Effector CD8-positive, alpha-beta T cell (primary cell): Measurements from ENCODE around the gene BABAM2.

ENCODE experiments used
- DNase-seq: peaks from one replicate; lab custom pipeline; 2025; lab: John Stamatoyannopoulos, UW

The BABAM2 gene

GRCh38 chr2:28281739-28282138, 391.2 kb downstream of the BABAM2 start:
- no peak for DNase-seq

DNA sequence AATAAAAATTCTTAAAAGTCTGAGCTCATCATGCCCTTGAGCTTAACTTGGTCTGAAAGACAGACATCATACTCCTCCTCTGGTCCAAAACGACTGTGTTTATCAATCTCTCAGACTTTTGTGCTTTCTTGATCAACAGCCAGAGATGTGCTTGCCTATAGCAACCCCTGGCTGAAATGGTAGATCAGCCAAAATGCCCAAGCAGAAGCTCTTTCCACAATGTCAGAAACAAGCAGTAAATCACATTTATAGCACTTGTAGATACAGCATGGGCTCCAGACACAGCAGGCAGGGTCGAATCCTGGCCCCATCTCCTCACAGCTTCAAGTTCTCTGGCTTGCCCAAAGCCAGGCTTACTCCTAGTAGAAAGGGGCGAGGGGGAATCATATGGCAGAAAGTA, 391.7 kb downstream of the BABAM2 start:
- DNase-seq = no peak

DNA sequence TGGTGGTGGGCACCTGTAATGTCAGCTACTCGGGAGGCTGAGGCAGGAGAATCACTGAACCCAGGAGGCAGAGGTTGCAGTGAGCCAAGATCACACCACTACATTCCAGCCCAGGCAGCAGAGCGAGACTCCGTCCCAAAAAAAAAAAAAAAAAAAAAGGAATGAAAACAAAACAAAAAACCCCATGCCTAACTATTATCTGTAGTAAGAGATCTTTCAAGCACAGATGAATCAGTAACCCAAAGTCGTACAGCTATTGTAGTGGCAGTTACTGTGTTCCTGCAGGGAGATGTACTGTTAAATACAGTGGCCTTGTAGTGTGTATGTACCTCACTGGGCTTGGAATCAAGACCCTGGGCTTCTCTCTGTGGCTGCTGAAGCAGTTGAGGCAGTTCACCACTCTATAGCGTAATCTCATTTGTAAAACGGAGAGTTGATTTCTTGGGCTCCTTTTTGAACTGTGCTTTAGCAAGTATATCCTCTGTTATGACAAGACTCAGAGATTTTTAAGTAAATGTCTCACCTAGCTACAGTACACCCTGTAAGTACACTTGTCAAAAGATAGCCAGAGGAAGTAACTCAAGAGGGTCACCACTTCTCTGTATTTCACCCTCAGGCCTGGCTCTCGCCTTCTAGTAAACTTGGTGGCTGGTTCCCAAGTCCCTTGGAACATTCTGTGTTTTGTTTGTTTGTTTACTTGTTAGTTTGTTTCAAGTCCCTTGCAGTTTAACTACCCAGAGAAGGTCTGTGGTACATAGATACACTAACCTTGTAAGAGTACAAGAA, 392.5 kb downstream of the BABAM2 start:
- no peak for DNase-seq

GRCh38 chr2:28283861-28284260, 393.3 kb downstream of the BABAM2 start:
- no peak for DNase-seq

DNA sequence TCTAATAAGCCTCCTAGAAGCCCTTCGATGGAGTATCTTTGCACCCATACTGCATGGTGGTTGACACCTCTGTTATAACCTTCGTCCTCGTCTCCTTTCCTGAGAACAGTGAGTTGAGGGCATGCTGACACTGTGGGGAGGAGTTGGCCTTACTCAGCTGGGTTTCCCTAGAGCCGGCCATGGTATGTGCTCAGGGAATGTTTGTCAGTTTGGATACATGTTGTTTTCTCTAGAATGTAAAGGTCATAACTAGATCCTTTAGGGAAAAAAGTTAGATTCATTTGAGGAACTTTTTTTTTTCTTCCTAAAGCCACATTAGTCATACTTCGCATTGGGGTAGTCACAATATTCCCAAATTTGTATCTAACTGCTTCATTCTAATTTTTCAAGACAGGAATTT, 396.1 kb downstream of the BABAM2 start:
- DNase-seq = no peak

- no peak for DNase-seq
Measured at GRCh38 chr2:28287256-28287915, 396.9 kb downstream of the BABAM2 start.

GRCh38 chr2:28288620-28289019, 398.1 kb downstream of the BABAM2 start:
- no peak for DNase-seq

- DNase-seq = no peak
Measured at GRCh38 chr2:28291811-28292440, 401.4 kb downstream of the BABAM2 start.

DNA sequence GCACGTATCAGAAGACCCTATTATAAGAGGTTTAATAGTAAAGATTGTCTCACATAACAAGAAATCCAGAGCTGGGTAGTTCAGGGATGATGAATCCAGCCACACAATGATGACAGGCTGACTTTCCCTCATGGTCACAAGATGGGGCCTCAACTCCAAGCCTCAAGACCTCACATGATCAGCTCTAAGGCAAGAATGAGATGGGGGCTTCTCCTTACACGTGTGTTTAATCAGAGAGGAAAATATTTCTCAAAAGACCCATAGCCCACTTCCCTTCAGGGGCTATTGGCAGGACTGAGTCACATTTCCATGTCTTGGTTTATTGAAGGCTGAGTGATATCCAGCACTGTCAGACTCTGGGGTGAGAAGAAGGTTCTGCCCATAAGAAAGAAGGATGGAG, 402.0 kb downstream of the BABAM2 start:
- no peak for DNase-seq

DNA sequence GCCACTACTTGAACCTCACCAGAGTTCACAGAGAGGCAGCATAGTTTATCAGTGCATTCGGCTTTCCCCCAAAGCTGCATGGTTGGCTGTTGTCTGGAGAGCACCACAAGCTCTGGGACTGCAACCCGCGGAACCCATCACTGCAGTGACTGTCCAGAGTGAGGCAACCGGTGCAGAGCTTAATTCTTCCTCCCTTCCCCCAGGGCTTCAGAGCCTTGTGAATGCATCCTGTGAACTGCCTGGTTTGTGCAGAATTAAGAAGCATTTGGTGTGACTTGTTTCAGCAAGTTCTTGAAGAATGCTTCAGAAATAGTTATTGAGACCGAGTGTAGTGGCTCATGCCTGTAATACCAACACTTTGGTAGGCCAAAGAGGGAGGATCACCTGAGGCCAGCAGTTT, 402.9 kb downstream of the BABAM2 start:
- DNase-seq = no peak

DNA sequence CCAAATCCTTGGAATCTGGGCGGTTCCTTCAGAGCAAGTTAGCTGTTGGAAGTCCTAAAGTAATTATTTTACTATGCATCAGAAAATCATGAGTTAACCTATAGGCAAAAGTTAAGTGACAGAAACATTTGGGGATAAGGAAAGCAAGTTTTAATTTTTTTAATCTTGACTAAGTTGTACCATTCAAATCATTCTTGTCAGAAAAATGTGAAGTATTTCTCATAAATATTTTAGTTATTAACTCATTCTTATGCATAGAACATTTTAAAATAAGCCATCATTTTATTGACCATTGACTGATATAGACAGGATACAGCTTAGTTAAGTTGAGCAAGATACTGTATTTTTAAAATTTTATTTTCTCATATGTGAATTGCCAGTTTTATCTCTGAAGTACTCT, 403.9 kb downstream of the BABAM2 start:
- DNase-seq = no peak

DNA sequence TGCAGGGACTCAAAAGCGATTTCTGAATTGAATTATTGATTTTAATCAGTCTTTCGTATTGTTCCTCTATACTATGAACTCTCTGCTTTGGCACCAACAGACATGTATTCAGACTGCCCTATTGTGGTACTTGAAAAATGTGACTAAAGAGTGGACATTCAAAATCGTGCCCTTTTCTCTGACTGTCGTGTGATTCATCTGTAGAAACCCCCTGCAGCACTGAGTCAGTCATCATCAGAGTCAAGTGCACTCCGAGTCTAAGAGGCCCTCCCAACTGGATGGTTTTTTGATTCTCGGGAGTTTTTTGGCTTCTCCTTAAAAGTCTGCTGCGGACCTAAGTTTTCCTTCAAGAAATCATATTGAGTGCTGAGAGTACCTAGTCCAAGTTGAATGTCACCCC, 405.7 kb downstream of the BABAM2 start:
- DNase-seq = no peak

DNA sequence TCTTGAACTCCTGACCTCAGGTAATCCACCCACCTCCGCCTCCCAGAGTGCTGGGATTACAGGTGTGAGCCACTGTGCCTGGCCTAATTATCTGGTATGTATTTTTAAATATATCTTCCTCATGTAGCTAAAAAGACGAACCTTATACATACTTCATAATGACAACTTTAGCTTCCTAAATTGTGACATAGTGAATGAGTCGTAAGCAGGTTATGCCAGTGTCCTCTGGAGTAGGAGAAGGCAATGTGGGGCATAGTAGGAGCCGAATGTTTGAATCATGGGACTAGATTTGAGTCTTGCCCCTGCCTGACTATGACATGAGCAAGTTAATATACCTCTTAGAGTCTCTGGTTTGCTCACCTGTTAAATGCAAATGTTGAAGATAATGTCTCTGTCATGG, 406.4 kb downstream of the BABAM2 start:
- DNase-seq = no peak

DNA sequence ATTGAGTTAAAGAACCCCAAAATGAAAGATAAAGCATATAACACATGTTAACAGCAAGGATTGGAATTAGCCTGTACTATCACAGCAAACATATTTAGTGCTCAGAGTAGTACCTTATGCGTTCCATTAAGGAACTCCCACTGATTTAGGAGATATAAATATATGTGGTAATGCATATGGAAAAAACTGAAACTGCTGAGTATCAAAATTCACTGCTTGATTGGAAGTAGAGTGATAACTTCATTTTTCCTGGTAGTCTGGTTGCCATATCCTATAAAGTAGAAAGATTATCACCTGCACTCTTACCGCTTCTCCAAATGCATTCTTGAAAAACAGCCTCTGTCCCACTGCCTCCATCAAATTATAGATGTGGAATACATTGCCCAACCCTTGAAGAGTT, 407.0 kb downstream of the BABAM2 start:
- DNase-seq = no peak

DNA sequence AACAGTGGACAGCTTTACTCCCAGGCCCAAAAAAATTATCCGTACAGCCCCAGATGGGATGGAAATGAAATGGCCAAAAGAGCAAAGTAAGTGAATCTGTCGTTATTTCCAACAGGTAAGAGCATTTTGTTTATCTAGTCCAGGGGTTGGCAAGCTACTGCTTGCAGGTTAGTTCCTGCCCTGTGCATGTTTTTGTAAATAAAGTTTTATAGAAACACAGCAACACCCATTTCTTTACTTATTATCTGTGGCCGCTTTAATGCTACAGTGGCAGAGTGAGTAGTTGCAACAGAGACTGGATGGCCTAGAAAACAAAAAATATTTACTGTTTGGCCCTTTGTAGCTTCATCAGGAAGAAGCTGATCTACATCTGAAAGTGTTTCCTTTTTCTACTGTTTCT, 407.9 kb downstream of the BABAM2 start:
- DNase-seq = no peak

DNA sequence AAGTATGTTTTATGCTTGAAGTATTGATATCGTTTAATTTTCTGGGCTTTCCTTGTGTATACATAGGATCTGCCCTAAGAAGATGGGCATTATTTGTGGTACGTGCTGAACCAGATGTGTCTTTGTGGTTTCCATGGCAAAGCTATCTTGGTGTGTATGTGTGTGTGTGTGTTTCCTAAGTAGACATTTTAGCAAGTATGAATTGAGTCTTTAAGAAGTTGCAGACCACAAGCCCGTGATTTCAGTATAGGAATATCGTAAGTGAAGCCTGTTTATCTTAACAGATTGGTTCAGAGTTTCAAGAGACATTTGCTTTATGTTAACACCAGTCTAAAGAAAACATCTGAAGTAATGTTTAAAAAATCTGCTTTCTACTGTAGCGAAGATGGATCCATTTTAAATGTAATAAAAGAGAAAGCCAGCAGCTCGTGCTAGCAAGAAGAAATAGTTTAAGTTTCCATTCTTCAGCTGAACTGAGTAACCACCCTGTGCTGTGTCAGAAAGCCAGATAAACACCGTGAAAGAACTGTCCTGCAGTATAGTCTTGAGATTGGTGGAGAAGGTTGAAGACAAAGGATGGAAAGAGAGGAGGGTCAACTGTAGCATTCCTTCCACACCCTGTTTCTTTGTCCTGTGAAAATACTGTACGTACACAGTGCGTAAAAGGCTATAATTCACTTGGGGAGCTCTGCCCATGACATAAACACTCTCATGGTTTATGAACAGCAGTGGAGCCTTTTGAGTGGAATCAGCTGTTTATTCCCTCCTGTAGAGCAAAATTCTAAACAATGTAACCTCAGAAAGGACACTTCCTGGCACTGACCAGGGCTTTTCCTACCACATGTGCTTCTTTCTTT, 410.2 kb downstream of the BABAM2 start:
- DNase-seq = no peak

DNA sequence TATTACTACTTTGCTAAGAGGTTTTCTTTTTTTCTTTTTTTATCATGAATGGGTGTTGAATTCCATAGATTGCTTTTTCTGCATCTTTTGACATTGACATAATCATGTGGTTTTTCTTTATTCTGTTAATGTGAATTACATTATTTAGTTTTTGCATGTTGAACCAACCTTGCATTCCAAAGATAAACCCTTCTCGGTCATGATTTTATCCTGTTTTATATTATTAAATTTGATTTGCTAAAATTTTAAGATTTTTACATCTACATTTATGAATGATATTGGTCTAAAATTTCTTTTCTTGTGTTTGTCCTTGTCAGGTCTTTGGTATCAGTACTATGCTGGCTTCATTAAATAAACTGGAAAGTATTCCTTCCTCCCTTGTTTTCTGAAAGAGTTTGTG, 414.7 kb downstream of the BABAM2 start:
- no peak for DNase-seq

- no peak for DNase-seq
Measured at GRCh38 chr2:28310107-28310506, 419.6 kb downstream of the BABAM2 start.

DNA sequence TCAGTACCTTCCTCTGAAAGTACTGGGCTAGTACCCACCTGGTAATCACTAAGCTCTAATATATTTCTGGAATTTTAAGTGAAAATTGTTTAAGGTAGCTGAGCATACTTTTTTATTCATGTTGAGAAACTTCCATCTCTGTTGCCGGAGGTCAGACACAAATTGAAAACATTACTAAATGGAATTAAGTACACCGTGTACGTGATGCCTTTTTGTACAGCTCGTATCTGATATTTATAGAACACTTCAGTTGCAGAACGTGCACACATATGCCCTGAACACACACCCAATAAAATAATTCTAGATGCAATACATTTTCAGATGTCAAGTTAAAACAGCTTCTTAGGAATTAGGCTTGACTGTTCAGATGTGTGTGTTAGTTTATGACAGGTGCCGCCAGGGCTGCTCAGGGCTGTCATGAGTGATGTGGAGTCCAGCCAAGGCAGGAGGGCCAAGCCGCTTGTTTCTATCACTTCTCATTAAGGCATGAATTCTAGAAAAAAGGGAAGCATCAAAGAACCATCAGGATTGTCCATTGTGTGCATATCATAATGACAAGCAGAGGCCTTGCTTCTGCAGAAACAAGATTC, 421.2 kb downstream of the BABAM2 start:
- DNase-seq = no peak

DNA sequence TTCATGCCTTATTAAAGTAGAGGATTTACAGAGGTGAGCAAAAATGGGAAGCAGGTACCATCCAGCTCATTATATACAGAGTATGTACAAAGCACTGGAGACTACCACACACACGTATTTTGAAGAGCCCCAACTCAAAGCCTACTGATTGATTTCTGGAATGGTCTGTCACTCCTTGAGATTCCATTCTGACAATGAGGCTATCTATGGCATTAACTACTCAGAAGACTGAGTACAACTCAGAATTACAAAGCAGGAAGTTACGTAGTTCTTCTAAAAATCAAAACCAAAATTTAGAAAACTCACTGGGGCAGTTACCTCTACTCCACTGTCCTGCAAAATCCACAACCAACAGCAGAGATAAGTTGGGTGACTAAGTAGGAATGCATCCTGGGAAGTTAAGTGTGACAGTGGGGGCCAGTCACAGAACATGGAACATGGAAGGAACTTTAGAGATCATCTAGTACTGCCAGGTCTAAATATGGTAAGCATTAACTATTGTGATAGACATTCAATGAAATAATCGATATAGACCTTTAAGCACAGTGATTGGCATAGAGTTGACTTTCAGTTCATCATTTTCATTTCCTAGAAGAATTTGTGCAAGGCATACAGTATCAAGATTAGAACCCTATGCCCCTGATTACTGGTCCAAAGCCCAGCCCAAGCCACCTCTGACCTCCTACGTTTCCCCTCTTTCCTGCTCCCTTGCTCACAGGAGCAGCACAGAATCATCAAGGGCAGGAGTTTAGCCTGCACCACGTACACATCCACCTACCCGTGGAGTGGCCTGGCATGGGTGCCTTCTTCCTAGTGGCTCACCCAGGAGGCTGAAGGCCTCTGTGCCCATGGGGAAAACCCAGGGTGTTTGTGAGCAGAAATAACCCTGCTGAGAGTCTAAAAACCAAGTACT, 422.0 kb downstream of the BABAM2 start:
- no peak for DNase-seq
